ENCODE results near the gene FAM151B. TPM values are rescaled to one million over a fixed set of nuclear protein-coding genes. Genes with fewer than 3 reads are reported as not detected.
"Not testable (repeated sequence)": the region's sequence is repeated elsewhere in the genome, so short reads cannot be mapped to it uniquely, and the experiment has no call there.

FAM151B gene
- total and polyA plus RNA-seq, 2 experiments from 2014 or later: 2.6 to 7.8 TPM

- Histone ChIP-seq H3K36me3 (ENCODE audit: low read depth) (peaks cover 51% of the 10 kb centered on the region), H3K9me3 (ENCODE audit: low read depth) (no peaks in the 10 kb centered on the region), H3K27me3 (replicated peaks; ENCODE audit: insufficient read depth) (no peaks in the 10 kb centered on the region), H3K4me3 (no peak overlapping the region), H4K20me1 (ENCODE audit: insufficient read depth) (no peaks in the 10 kb centered on the region), H3F3A (ENCODE audit: insufficient read depth) (no peaks in the 10 kb centered on the region; the same call in 1 of the 2 replicates), H2AFZ (no peak overlapping the region), H3K4me2 (ENCODE audit: unreplicated experiment) (no peak overlapping the region), H3K9me2 (ENCODE audit: insufficient read depth) (no peaks in the 10 kb centered on the region), H3K9ac (no peak overlapping the region), H3K27ac (no peak overlapping the region), H3K4me1 (ENCODE audit: insufficient read depth) (no peaks in the 10 kb centered on the region), H3K79me2 (ENCODE audit: insufficient read depth) (no peaks in the 10 kb centered on the region)
- in situ Hi-C loops (cut with MboI): no loop called here
- TF ChIP-seq EZH2phosphoT487 (IDR thresholded peaks at IDR 0.05; ENCODE audit: insufficient read depth, low read depth) (no peak), EZH2 (IDR thresholded peaks at IDR 0.05; ENCODE audit: insufficient read depth, poor library complexity, severe bottlenecking) (no peak)
- 97 to 100% methylated on average over 2 of the region's 2 CpGs for WGBS, 2 experiments (ENCODE audit: low coverage in 1 of 2, low lambda C conversion rate in 2 of 2, missing lambda C conversion rate in 2 of 2)
- DNase-seq: no peak
Observed at GRCh38 chr5:80453366-80453765, 34.5 kb upstream of the FAM151B start.

GRCh38 chr5:80463269-80463668, 24.6 kb upstream of the FAM151B start:
- Histone ChIP-seq H3F3A (ENCODE audit: insufficient read depth) (peaks cover 9% of the 10 kb centered on the region; the same call in 1 of the 2 replicates), H3K9me3 (ENCODE audit: low read depth) (no peaks in the 10 kb centered on the region), H3K4me1 (ENCODE audit: insufficient read depth) (peaks cover 4% of the 10 kb centered on the region; the same call in 1 of the 2 replicates), H3K27me3 (replicated peaks; ENCODE audit: insufficient read depth) (no peaks in the 10 kb centered on the region), H3K9me2 (ENCODE audit: insufficient read depth) (no peaks in the 10 kb centered on the region), H3K4me3 (no peak overlapping the region), H3K36me3 (ENCODE audit: low read depth) (peaks cover 24% of the 10 kb centered on the region), H3K9ac (no peak overlapping the region), H2AFZ (no peak overlapping the region), H3K27ac (no peak overlapping the region), H3K79me2 (ENCODE audit: insufficient read depth) (no peaks in the 10 kb centered on the region), H4K20me1 (ENCODE audit: insufficient read depth) (no peaks in the 10 kb centered on the region), H3K4me2 (ENCODE audit: unreplicated experiment) (no peak overlapping the region)
- TF ChIP-seq EZH2 (IDR thresholded peaks at IDR 0.05; ENCODE audit: insufficient read depth, poor library complexity, severe bottlenecking): no peak
- no peak for TF ChIP-seq EZH2phosphoT487 (IDR thresholded peaks at IDR 0.05; ENCODE audit: insufficient read depth, low read depth)
- in situ Hi-C loops (cut with MboI): no loop called here
- DNase-seq: no peak
- WGBS, 2 experiments (ENCODE audit: low coverage in 1 of 2, low lambda C conversion rate in 2 of 2, missing lambda C conversion rate in 2 of 2): 99 to 100% methylated on average over 4 of the region's 4 CpGs

DNA sequence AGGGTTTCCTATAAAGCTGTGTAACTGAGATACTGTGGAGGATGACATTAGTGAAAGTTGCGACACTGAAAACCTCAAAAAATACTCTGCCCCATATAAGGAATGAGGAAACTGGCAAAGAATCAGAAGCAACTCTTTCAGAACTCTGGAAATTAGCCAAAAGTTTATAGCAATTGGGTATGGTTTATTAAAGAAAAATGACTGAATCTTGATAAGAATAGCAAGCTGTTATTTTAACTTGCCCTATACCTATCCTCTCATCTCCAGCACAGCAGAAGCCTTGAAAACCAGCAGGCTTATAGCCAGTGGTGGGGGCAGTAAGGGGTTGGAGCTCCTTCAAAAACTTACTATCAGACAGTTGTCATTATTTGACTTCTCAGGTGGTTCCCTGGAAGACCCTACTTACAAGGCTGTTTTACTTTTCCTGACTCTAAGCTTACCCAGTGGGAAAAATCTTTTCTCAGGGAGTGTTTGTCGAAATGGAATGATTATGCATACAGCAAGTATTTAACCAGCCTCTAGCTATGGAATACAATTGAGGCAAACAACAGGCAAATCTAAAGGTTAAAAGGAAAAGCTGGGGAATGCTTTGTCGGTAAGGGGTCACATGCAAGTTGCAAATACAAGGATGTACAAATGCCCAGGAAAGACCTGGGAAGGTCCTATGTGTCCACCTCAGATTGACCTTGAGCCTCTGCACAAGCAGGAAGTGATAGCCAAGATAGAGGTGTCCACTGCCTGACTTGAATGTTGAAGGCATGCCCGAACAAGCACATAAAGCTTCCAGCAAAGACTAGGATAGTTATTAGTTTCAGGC, 21.0 kb upstream of the FAM151B start:
- no peak overlapping the region for H3K4me3 ChIP-seq
- no peaks in the 10 kb centered on the region for H3K27me3 ChIP-seq (replicated peaks; ENCODE audit: insufficient read depth)
- no peak overlapping the region for H3K27ac ChIP-seq
- no peak overlapping the region for H2AFZ ChIP-seq
- peaks cover 23% of the 10 kb centered on the region for H3K36me3 ChIP-seq (ENCODE audit: low read depth)
- TF ChIP-seq EZH2phosphoT487 (IDR thresholded peaks at IDR 0.05; ENCODE audit: insufficient read depth, low read depth) (no peak), EZH2 (IDR thresholded peaks at IDR 0.05; ENCODE audit: insufficient read depth, poor library complexity, severe bottlenecking) (no peak)
- H3K4me2 ChIP-seq (ENCODE audit: unreplicated experiment): no peak overlapping the region
- no peak overlapping the region for H3K9ac ChIP-seq
- peaks cover 9% of the 10 kb centered on the region; the same call in 1 of the 2 replicates for H3F3A ChIP-seq (ENCODE audit: insufficient read depth)
- H4K20me1 ChIP-seq (ENCODE audit: insufficient read depth): no peaks in the 10 kb centered on the region
- no peaks in the 10 kb centered on the region for H3K9me2 ChIP-seq (ENCODE audit: insufficient read depth)
- no peaks in the 10 kb centered on the region for H3K9me3 ChIP-seq (ENCODE audit: low read depth)
- DNase-seq: peak; percentile 65
- no peaks in the 10 kb centered on the region for H3K79me2 ChIP-seq (ENCODE audit: insufficient read depth)
- H3K4me1 ChIP-seq (ENCODE audit: insufficient read depth): peaks cover 4% of the 10 kb centered on the region; the same call in 1 of the 2 replicates
- WGBS, 2 experiments (ENCODE audit: low coverage in 1 of 2, low lambda C conversion rate in 2 of 2, missing lambda C conversion rate in 2 of 2): 71 to 75% methylated on average over 4 of the region's 4 CpGs
- in situ Hi-C loops (cut with MboI): no loop called here

- WGBS, 2 experiments (ENCODE audit: low coverage in 1 of 2, low lambda C conversion rate in 2 of 2, missing lambda C conversion rate in 2 of 2): 89 to 98% methylated on average over 1 of the region's 1 CpG
- H3K27ac ChIP-seq: no peak overlapping the region
- no peak overlapping the region for H3K9ac ChIP-seq
- in situ Hi-C loops (cut with MboI): no loop called here
- H3K79me2 ChIP-seq (ENCODE audit: insufficient read depth): no peaks in the 10 kb centered on the region
- no peaks in the 10 kb centered on the region for H3K9me3 ChIP-seq (ENCODE audit: low read depth)
- H3K9me2 ChIP-seq (ENCODE audit: insufficient read depth): no peaks in the 10 kb centered on the region
- peaks cover 9% of the 10 kb centered on the region; the same call in 1 of the 2 replicates for H3F3A ChIP-seq (ENCODE audit: insufficient read depth)
- peaks cover 23% of the 10 kb centered on the region for H3K36me3 ChIP-seq (ENCODE audit: low read depth)
- DNase-seq: no peak
- H4K20me1 ChIP-seq (ENCODE audit: insufficient read depth): no peaks in the 10 kb centered on the region
- no peak overlapping the region for H3K4me2 ChIP-seq (ENCODE audit: unreplicated experiment)
- H3K4me1 ChIP-seq (ENCODE audit: insufficient read depth): peaks cover 4% of the 10 kb centered on the region; the same call in 1 of the 2 replicates
- H3K4me3 ChIP-seq: no peak overlapping the region
- no peaks in the 10 kb centered on the region for H3K27me3 ChIP-seq (replicated peaks; ENCODE audit: insufficient read depth)
- TF ChIP-seq EZH2 (IDR thresholded peaks at IDR 0.05; ENCODE audit: insufficient read depth, poor library complexity, severe bottlenecking): no peak
- no peak overlapping the region for H2AFZ ChIP-seq
Observed at GRCh38 chr5:80468131-80468530, 19.8 kb upstream of the FAM151B start.

DNA sequence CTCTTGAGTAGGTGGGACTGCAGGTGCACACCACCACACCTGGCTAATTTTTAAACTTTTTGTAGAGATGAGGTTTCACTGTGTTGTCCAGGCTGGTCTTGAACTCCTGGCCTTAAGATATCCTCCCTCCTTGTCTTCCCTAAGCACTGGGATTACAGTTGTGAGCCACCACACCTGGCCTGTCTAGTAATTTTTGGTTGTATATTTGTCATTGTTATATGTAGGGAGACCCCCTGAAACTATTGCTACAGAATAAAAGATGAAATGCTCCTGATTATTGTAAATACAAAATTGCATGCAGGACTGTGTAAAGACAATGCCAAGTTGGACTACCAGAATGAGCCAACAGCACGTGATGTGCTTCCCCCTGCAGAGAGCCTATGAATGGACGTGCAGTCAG, 17.3 kb upstream of the FAM151B start:
- H3F3A ChIP-seq (ENCODE audit: insufficient read depth); in situ Hi-C loops (cut with MboI); H3K4me2 ChIP-seq (ENCODE audit: unreplicated experiment); H3K9ac ChIP-seq; H3K27me3 ChIP-seq (replicated peaks; ENCODE audit: insufficient read depth); H3K79me2 ChIP-seq (ENCODE audit: insufficient read depth); H4K20me1 ChIP-seq (ENCODE audit: insufficient read depth); H3K9me3 ChIP-seq (ENCODE audit: low read depth); H3K27ac ChIP-seq; DNase-seq; H3K4me3 ChIP-seq; H3K9me2 ChIP-seq (ENCODE audit: insufficient read depth); H3K4me1 ChIP-seq (ENCODE audit: insufficient read depth); H2AFZ ChIP-seq: not testable (repeated sequence)
- peaks cover 38% of the 10 kb centered on the region for H3K36me3 ChIP-seq (ENCODE audit: low read depth)
- WGBS, 2 experiments (ENCODE audit: low coverage in 1 of 2, low lambda C conversion rate in 2 of 2, missing lambda C conversion rate in 2 of 2): 100% methylated on average over 2 of the region's 2 CpGs; no CpG with 5 or more reads in 1 of the 2 experiments
